ENCODE measurements around the gene LCORL.

GRCh38 chr4:17807446-17807845 is 214.1 kb downstream of the LCORL start:
- TF ChIP-seq CTCF (IDR thresholded peaks at IDR 0.05) (no peak), ZFX (IDR thresholded peaks at IDR 0.05; ENCODE audit: borderline replicate concordance) (no peak)

All from 22Rv1 (cell line).